Fibroblast of the aortic adventitia (primary cell): ENCODE results near the gene RAX2. TPM values are rescaled to one million over a fixed set of nuclear protein-coding genes. Genes with fewer than 3 reads are reported as not detected.

Experiments used
- DNase-seq: peaks from one replicate; pipeline ENCODE4 v3.0.0-alpha.2; 2010; ENCODE audit warnings: low read depth
- H3K4me3 ChIP-seq: 2 replicates; pipeline ENCODE4 v1.5.1; 2011; ENCODE audit warnings: low read depth, mild to moderate bottlenecking, control low read depth, low read length, moderate library complexity
- CTCF ChIP-seq: IDR thresholded peaks from 2 replicates; pipeline ENCODE4 v1.5.1; 2011; ENCODE audit warnings: mild to moderate bottlenecking, low read length, control low read depth, inconsistent platforms; ENCODE audit not compliant: insufficient read depth
- total RNA-seq: library from RNA; depleted of rRNA; stranded (reverse); fragments of >200 nt; gene quantifications from 2 replicates; pipeline ENCODE4 v1.2.3, GENCODE V29; 2012; ENCODE audit warnings: low replicate concordance

Gene RAX2
- total RNA-seq, 1 donor = not detected

- DNase-seq = no peak
- H3K4me3 ChIP-seq = no peak overlapping the region
- TF ChIP-seq CTCF = no peak
Observed at GRCh38 chr19:3778899-3779723, 7.1 kb upstream of the RAX2 start.

- TF ChIP-seq CTCF = no peak
- no peak overlapping the region for H3K4me3 ChIP-seq
- no peak for DNase-seq
Observed at GRCh38 chr19:3778104-3778867, 6.3 kb upstream of the RAX2 start.

GRCh38 chr19:3776479-3777040 lies 4.5 kb upstream of the RAX2 start:
- TF ChIP-seq CTCF = no peak
- no peak overlapping the region for H3K4me3 ChIP-seq
- no peak for DNase-seq

GRCh38 chr19:3775831-3776230 lies 3.8 kb upstream of the RAX2 start:
- no peak overlapping the region for H3K4me3 ChIP-seq
- no peak for DNase-seq
- TF ChIP-seq CTCF = no peak

GRCh38 chr19:3775374-3775711 lies 3.3 kb upstream of the RAX2 start:
- no peak for DNase-seq
- TF ChIP-seq CTCF = no peak
- H3K4me3 ChIP-seq = no peak overlapping the region

GRCh38 chr19:3774621-3775373 lies 2.8 kb upstream of the RAX2 start:
- DNase-seq = no peak
- H3K4me3 ChIP-seq = no peak overlapping the region
- no peak for TF ChIP-seq CTCF
